ENCODE measurements around the gene PID1.
A peak's percentile ranks its signal among the peaks of the same experiment; 100 is the strongest.

PID1 gene, protein sequence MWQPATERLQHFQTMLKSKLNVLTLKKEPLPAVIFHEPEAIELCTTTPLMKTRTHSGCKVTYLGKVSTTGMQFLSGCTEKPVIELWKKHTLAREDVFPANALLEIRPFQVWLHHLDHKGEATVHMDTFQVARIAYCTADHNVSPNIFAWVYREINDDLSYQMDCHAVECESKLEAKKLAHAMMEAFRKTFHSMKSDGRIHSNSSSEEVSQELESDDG

DNA sequence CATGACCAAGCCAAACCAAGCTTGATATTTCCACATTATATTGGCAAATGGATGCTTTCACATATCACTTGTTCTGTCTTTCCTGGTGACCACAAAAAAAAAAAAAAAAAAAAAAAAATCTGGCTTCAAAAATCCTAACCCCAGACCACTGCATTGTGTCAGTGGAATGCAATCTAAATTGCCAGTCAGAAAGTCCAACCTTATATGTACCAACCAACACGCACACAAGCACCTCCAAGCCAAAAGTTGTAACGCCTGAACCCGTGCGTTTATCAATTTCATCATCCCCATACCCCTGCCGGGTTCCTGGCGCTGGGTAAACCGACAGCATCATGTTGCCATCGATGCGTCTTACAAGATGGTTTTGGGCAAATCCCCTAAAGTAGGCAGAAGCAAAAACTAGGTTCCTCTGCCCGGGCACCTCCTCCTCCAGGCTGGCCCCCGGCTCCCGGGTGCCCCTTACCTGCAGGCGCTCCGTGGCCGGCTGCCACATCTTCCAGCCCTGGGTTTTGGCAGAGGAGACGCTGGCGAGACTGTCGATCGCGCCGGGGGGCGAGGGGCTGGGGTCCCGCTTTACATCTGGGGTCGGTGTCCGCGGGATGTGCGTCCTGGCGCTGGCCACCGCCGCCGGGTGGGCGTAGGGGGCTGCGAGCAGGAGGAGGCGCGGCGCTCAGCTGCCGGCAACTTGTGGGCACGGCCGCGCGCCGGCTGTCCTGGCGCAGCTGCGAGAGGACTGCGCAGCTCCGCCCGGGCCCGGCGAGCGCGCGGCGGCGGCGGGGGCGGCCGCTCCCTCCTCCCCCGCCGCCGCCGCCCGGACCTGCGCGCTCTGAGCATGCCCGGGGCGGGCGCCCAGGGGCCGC lies at the start of gene PID1:
Gene PID1 (minus strand): TSS at position 737 of the 860 bp plus-strand sequence. CDS start 244 bp downstream, at position 493.
- DNase-seq, result peak; percentile 67

DNA sequence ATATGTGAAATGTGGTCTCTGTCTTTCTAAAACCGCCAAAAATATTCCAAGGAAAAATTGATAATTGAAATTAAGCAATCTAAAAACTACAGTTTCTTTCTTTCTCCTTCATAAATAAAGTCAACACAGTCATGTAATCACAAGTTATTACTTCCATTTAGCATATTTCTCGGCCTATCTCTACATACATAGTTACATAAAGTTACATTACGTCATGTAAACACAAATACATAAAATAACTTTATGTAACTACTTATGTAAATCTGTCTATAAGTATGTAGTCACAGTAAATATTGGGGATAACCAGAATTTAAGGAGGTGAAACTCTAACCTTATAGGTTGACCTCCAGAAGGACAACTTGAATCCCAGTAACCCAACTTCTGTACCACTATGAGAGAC lies 48.5 kb upstream of the PID1 start:
- DNase-seq, result no peak

DNA sequence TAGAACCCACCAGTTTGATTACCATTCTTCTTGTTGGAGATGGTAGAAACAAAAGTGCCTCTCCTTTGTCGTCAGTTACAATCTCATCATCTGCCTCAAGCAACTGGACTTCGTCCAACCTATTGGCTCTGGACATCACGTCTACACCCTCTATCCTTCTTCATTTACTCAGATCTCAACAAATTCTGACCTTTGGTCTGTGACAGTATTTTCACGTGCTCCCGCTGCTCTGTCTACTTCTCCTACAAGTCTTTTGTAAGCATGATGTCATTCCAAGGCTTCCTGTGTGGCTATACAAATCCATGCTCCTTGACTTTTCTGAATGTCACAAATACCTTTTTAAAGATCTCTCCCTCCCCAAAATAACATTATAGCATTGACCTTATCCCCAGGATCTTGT lies 43.0 kb upstream of the PID1 start:
- no peak for DNase-seq

DNA sequence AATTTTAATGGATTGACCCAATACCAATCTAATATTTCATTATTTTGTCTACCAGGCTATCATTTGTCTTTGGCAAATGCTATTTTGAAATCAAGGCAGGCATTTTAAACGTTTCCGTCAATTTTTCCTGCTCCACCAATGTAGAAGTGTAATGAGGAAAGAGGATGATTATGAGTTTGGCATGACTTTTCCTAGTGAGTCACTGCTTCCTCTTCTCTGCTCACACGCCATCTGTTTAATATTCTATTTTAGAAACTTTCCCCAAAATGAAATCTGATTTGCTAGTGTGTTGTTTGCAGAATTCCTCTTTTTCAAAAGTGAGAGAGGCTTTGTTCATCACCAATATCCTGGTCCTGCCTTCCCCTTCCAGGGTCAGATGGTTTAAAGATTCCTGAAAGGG lies 42.5 kb upstream of the PID1 start:
- no peak for DNase-seq

DNA sequence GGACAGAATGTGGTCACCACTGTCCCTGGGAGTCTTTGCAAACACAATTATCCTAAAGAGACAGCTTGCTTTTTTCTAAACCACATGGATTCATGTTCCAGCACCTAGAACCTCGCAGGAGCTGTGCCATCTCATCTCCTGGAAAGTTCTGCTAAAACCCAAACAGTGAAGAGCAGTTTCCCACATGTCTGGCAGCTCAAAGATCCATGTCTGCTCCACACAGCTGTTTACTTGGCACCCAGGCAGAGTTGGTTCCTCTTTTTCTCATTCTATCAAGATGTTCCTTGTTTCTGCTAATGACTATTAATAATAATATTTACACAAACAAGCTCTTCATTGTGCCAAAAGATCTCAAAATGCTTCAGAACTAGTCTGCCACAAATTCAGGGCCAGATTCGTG lies 30.1 kb upstream of the PID1 start:
- no peak for DNase-seq

DNA sequence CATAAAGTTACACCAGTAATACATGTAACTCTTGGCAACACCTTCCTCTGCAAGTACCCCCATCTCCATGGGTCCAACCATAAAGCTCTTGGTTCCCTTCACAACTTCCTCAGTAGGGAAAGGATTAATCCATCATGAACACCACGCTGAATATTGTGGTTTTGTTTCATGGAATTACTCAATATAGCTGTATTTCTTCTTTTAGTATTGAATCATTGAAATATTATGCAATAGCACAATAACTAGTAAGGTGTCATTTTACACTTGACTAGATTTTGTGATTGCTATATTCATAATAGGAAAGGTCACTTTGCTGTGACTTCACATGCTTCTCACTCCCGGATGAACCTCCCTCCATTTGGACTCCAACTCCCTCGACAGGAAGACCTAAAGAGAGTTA lies 29.7 kb upstream of the PID1 start:
- DNase-seq, result no peak

DNA sequence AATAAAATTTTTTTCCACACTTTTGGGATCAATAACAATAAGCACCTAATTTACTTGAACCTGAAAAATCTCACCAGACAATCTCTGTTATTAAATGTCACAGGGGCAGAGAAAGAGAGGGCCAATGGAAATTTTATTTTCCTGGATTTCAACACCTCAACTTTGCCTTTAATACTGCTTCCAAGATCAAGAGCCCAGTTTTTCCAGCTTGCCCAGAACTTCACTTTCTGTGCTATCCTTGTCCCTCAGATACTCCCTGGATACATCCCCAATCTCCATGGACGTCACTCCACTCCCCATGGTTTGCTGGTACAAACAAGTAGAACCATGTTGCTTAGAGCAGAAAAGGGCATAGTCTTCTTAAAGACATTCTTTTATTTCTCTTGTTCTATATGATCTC lies 29.3 kb upstream of the PID1 start:
- no peak for DNase-seq

DNA sequence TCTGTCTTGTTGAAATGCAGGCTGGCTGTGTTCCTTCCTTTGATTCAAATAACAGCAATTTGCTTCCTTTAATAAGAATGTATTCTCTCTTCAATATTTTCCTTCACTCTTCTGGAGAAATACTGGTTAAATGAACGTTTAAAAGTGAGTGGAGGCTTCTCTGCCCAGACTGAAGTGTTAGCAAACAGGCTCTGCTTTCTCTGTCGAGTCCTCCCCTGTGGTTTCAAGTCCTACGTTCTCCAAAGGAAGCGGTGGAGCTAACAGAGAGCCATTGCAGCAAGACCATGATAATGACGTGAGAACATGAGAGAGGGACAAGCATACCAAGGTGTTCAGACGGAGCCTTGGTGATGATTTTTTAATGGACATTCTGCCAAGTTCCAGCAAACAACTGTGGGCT lies 26.2 kb upstream of the PID1 start:
- DNase-seq, result peak; percentile 25

DNA sequence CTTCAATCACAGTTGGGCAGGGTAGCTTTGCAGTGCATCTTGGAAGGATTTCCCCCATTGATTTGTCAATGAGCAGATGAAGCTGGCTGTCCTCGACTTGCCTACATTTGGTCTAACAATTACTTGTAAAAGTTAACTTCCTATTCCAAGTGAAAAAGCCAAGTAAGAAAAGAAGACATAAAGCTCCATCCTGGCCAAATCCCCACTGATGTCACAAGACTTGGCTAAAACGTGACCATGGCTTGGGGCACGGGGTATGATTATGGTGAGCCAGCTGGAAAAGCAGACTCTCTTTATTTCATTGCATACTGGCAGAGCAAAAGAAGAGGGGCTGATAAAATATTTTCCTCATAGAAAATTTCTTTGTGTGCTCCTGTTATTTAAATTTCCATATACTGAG lies 25.4 kb upstream of the PID1 start:
- DNase-seq, result no peak

DNA sequence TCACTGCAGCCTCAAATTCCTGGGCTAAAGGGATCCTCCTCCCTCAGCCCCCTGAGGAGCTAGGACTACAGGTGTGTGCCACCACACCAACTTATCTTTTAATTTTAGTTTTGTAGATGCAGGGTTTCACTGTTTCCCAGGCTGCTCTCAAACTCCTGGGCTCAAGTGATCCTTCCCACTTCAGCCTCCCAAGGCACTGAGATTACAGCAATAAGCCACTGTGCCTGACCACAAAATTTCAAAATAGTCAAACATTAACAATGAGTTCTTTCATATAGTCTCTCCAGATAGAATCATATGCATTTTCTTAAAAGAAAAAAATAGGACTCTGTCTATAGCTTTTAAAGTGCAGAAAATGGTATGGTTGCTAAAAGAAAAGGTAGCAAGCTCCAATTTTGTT lies 24.9 kb upstream of the PID1 start:
- DNase-seq, result no peak

DNA sequence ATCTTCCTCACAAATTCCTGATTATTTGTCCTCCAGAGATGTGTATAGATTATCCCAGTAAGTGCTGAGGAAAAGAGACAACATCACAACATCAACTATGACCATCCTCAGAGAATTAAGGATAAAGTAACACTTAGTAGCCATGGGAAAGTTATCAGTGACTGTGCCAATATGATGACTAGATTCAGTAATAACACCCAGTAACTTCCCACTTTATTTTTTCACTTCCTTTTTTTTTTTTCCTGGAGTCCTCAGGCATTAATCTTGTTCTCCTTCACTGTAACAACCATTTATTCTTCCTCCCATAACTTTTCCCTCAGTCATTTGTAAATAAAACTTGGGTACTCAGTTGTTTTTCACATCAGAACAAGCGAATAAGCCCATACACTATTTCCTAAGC lies 16.7 kb upstream of the PID1 start:
- DNase-seq, result no peak

DNA sequence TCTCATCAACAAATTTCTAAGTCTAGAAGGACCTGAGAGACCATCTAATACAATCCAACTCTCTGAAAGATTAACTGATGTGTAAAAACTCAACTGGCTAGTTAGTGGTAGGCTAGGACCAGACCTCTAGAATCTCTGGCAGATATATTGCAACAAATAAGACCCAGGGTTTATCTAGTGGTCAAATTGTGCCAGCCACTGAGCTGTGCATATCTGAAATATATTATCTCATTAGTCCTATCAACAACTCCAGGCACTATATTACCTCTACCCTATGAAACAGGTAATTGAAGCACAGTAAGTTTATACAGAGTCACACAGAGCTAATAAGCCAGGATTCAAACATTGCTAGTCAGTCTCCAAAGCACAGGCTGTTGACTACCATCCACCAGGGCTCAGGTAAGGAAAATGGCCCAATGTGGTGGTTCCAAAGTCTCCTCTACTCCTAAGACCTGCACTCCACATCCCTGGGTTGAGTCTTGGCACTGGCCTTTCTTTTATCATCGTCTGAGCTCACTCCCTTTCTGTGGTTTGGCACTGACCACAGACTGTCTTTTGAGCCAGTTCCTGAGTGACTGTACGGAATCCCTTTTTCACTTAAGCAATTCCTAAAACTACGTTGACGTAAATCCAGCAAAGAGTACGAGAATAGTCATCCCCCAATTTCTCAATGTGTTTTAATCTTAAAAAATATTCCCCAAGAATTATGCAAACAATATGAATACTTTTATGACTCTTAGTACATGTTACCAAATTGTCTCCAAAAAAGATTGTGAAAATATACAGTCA lies 11.9 kb upstream of the PID1 start:
- no peak for DNase-seq

DNA sequence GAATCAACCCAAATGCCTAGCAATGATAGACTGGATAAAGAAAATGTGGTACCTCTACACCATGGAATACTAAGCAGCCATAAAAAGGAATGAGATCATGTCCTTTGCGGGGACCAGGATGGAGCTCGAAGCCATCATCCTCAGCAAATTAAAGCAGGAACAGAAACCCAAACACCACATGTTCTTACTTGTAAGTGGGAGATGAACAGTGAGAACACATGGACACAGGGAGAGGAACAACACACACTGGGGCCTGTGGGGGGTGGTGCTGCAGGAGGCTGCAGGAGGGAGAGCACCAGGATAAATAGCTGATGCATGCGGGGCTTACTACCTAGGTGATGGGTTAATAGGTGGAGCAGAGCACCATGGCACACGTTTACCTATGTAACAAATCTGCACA lies 8.4 kb upstream of the PID1 start:
- no peak for DNase-seq

DNA sequence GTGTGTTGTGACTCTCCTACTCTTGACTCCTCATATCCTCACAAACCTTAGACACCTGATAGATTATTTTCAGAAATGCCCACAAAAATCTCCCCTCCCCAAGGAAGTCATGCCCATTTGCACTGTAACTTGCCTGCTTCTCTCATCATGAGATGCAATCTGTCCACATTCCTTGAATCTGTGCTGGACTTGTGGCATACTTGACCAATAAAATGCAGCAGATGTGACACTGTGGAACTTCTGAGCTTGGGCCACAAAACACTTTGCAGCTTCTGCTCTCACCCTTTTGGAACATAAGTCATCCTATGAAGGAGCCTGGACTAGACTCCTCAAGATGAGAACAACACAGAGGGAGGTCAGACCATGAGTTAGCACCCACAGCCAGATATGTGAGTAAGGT lies 4.4 kb upstream of the PID1 start:
- no peak for DNase-seq

DNA sequence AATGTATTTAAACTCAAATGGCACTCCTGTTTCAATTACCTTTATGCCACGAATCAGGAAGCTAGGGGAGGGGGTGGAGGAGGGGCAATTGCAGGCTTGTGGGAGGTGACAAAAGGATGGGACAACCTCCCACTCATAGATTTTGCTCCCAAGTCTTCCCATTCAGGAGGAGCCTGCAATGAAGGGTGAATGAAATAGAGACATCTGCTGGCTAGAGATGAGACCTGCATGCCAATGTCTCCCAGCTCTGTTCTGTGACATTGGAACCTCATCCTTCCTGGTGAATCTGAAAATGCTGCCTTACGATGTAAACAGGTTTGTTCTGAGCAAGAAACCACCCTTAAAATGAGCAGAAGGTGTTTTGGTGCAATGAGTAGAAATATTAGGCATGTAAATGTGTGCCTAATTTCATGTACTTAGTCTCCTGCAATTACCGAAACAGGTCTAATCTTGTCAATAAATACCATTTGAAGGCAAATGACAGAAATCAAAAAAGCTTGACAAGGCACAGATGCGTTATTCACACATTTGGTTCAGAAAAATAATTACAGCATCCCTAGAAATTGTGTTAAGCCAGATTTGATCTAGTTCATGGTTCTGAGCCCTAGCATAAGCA lies 2.7 kb upstream of the PID1 start:
- DNase-seq, result peak; percentile 86

DNA sequence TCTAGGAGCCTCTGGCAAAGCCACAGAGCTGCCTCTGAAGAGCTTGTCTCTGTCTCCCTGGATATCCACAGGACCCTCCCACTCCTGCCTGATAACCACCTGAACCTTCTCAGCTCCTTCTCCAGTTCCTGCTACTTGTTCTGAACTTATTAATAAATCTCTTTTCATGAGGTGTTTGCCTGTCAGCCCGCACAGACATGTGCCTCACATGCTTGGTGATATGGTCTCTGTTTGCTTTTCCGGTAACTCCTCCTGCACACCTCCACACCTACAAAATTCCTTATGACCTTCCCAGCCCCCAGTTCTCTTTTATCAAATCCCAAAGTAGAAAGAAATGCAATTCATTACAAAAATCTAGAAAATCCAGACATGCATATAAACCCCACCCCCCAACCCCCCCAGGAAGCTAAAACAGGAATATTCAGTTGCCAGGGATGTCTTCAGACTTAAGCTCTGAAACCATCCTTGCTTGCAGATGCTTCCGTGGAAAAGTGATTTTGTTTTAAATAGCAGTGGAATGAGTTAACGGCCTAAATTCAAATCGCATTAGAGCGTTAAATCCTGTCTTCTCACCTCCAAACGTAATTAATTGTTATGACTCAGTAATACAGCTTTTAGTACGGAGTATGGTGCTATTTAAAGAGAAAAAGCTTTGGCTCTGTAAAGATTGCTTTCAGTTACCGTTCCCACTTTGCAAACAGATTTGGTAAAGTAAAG lies 2.1 kb upstream of the PID1 start:
- DNase-seq, result peak; percentile 1

DNA sequence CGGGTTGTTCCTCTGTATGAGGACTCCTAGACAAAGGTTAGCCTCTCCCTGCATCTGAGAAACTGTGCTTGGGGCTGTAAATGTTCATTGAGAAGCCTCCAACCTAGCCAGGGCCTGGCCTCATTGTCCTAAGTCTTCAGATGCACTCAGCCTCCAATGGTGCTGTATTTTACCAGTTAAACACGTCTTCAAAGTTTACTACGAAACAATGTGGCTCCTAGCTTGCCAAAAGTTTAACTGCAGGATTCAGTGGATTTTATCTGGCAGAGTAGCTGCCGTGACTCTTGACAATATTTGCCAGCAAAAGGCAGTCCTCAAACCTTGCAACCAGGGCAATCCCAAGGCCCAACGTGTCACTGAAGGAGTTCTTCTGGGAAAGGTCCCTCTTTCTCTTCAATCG lies 1.1 kb downstream of the PID1 start:
- DNase-seq, result no peak

DNA sequence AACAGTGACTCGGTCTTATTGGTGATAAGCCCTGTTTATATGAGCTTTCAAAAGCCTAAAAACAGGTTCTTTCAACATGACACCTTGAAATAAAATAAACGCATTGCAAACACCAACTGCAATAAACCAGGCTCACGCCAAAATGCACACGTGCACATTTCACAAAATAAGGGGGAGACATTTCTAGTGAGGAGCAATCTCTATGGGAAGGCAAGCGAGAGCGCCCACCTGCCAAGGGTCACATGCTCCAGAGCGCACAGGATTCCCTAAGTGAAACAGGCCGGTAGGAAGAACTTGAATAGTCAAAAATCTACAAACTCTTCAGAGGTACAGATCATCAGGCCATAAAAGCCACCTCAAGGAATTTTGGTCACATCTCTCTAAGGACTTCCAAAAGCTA lies 1.9 kb downstream of the PID1 start:
- DNase-seq, result no peak

DNA sequence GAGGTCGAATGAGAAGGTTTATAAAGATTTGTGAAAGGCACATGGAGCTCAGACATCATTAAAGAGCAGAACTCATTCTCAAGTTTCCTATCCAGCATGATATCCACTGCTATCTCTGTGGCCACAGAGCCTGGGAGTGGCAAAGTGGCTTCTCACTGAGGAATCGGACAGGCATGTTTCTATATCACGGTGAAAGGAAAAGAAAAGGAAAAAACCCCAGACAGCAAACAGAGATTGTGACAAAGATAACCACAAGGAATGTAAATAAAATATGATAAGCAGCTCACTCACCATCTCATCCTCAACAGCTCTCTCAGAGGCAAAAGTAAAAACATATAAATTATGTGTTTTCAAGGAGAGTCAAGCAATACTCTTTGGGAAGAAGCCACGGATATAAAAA lies 2.5 kb downstream of the PID1 start:
- no peak for DNase-seq

DNA sequence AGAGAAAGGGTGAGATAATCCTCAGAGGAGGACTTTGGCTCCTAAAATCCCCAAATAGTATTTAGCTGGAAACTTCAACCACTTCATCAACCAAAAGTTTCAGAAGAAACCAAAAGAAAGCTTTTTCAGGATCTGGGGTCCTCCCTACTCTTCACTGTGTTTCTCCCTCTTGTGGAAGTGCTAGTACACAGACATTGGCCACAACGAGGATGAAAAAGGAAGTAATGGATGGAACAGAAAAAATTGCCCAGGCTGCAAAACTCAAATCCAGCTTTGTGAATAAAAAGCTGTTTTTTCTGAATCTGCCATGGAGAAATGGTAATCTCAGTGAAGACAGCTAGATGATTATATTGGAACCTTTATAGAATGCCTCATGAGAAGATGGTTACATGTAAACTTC lies 4.0 kb downstream of the PID1 start:
- no peak for DNase-seq

DNA sequence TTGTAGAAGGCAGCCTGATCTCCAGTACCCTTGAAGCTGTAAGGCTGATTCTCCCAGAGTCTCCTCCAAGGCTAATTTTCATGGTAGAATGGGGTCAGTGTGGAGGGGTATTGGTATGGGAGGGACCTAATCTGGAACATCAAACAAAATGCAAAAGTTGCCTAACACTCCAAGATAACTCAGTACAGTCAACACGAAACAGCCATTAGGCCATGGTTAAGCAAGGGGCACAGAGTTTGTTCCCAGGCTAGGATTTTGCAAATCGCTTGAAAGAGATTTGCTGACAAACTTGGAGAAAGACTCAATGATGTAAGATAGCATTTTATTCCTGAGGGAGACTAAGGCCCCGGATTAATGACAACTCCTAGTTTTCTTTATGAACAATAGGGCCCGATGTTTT lies 5.4 kb downstream of the PID1 start:
- DNase-seq, result no peak

DNA sequence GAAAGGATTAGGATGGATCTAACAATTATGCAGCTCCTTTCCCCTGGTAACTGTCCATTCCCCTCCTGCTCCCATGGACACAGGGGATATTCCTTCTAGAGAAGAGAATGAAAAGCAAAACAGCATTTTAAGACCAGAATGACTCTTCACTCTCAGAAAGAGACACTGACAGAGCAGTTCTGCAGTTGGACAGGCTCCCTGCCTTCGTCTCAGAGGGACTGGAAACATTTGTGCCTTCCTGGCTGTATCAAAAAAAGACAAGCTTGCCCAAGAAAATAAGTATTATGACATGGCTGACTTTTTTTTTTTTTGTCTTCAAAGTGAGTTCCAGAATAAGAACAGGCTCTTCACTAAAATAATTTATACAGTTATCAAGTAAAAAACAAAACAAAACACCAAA lies 9.5 kb downstream of the PID1 start:
- no peak for DNase-seq

DNA sequence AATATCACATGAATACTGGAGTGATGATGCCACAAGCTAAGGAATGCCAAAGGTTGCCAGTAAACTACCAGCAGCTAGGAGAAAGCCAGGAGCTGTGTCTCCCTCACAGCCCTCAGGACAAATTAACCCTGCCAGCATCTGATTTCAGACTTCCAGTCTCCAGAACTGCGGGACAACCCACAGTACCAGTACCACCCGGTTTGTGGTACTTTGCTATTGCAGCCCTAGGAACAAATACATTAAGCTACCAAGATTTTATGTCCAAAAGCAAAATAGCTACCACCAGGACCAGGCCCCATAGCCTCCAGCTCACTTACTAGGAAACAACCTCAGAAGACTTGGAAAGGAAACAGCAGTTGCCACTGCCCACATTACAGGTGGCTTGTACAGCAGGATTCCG lies 10.0 kb downstream of the PID1 start:
- DNase-seq, result no peak

All from NCI-H146 (cell line).